HCT116 (cell line): Measurements from ENCODE around the gene PPP2R5C. TPM values are rescaled to one million over a fixed set of nuclear protein-coding genes. Genes with fewer than 3 reads are reported as not detected.

ENCODE experiments used
- ATAC-seq: fragments of 200-7000 bp; cut with Tn5 transposase; 2 replicates; pipeline ENCODE4 v1.9.1; 2020; ENCODE audit warnings: mild to moderate bottlenecking, moderate library complexity
- BruUV-seq: library from RNA; stranded (reverse); fragments of 400-500 nt; replicated peaks from 2 replicates; lab custom pipeline; 2021; lab: Mats Ljungman, UMichigan
- CTCF ChIA-PET: fragments of 300-600 bp; sonication (Branson Sonifier 250); formaldehyde crosslinking; loops from one replicate; lab custom pipeline; 2021; ENCODE audit warnings: antibody characterized with exemption; lab: Charles Lee
- POLR2A ChIA-PET: fragments of 300-600, 350-600 bp; sonication (Branson Sonifier 250); formaldehyde crosslinking; loops from one replicate; lab custom pipeline; 2021; ENCODE audit warnings: antibody characterized with exemption; lab: Charles Lee
- RAD21 ChIA-PET, 2 experiments: fragments of 300-600 bp; sonication (Branson Sonifier 250); formaldehyde crosslinking; loops; one replicate each; lab custom pipeline; 2023; ENCODE audit warnings: low total read pairs in 2 of 2; ENCODE audit not compliant: uncharacterized antibody in 2 of 2, unreplicated experiment in 2 of 2, low non-redundant PET in 1 of 2; lab: Charles Lee
- DNase-seq: peaks from one replicate; pipeline ENCODE4 v3.0.0-alpha.2; 2010; ENCODE audit warnings: low read depth, low spot score
- H2AFZ ChIP-seq: fragments of 200-600 bp; shearing (Covaris generic), sonication (generic); 2 replicates; pipeline ENCODE4 v1.6.1; 2017; ENCODE audit warnings: low read depth, mixed run types, mixed read lengths, antibody characterized with exemption, low read length; ENCODE audit not compliant: poor library complexity, severe bottlenecking
- H3K27ac ChIP-seq: 2 replicates; pipeline ENCODE4 v1.5.1; 2012; ENCODE audit warnings: low read depth, low read length
- H3K27me3 ChIP-seq: fragments of 200-600 bp; sonication (generic); 2 replicates; pipeline ENCODE4 v1.6.1; 2016; ENCODE audit warnings: mixed run types, low read length, mixed read lengths; ENCODE audit not compliant: insufficient read depth
- H3K36me3 ChIP-seq, 2 experiments: fragments of 200-500 bp in 1 of 2; fragments of 200-600 bp in 1 of 2; sonication (Bioruptor generic) in 1 of 2; sonication (generic) in 1 of 2; 2 replicates each; pipeline versions ENCODE4 v1.5.1 to v1.6.1; 2014 to 2016; ENCODE audit warnings: low read length in 2 of 2, inconsistent platforms in 1 of 2, mixed read lengths in 1 of 2, mixed run types in 1 of 2; ENCODE audit not compliant: insufficient read depth in 2 of 2, control insufficient read depth in 1 of 2
- H3K4me1 ChIP-seq, 2 experiments: fragments of 200-600 bp in 1 of 2; sonication (generic) in 1 of 2; 2 replicates each; pipeline versions ENCODE4 v1.5.1 to v1.6.1; 2012 to 2017; ENCODE audit warnings: low read length in 2 of 2, inconsistent platforms in 1 of 2, mild to moderate bottlenecking in 1 of 2, mixed read lengths in 1 of 2, mixed run types in 1 of 2, moderate library complexity in 1 of 2; ENCODE audit not compliant: insufficient read depth in 2 of 2, control insufficient read depth in 1 of 2
- H3K4me2 ChIP-seq: fragments of 200-600 bp; sonication (generic); 2 replicates; pipeline ENCODE4 v1.6.1; 2017; ENCODE audit warnings: mixed run types, low read length, mixed read lengths
- H3K4me3 ChIP-seq, 2 experiments: fragments of 200-600 bp in 1 of 2; sonication (generic) in 1 of 2; replicated peaks in 1 of 2; 2 replicates each; pipeline ENCODE4 v1.5.1; 2011 to 2016; ENCODE audit warnings: low read length in 2 of 2, control low read depth in 1 of 2, low read depth in 1 of 2, mild to moderate bottlenecking in 1 of 2, mixed read lengths in 1 of 2, mixed run types in 1 of 2
- H3K79me2 ChIP-seq: fragments of 200-600 bp; sonication (generic); 2 replicates; pipeline ENCODE4 v1.6.1; 2017; ENCODE audit warnings: mild to moderate bottlenecking, mixed run types, low read length, moderate library complexity, mixed read lengths; ENCODE audit not compliant: insufficient read depth
- H3K9ac ChIP-seq: fragments of 200-600 bp; sonication (generic); 2 replicates; pipeline ENCODE4 v1.6.1; 2016; ENCODE audit warnings: low read length, mixed read lengths
- H3K9me2 ChIP-seq: fragments of 200-600 bp; sonication (generic), shearing (Covaris generic); 2 replicates; pipeline ENCODE4 v1.6.1; 2017; ENCODE audit warnings: mixed run types, mild to moderate bottlenecking, moderate library complexity; ENCODE audit not compliant: insufficient read depth
- H3K9me3 ChIP-seq, 2 experiments: fragments of 200-500 bp in 1 of 2; fragments of 200-600 bp in 1 of 2; sonication (Bioruptor generic) in 1 of 2; sonication (generic) in 1 of 2; 2 replicates each; pipeline ENCODE4 v1.6.1; 2014 to 2017; ENCODE audit warnings: low read length in 2 of 2, mixed read lengths in 2 of 2, inconsistent platforms in 1 of 2, low read depth in 1 of 2, mild to moderate bottlenecking in 1 of 2, mixed run types in 1 of 2, moderate library complexity in 1 of 2; ENCODE audit not compliant: control insufficient read depth in 1 of 2, insufficient read depth in 1 of 2
- H4K20me1 ChIP-seq: fragments of 200-600 bp; sonication (generic), shearing (Covaris generic); 2 replicates; pipeline ENCODE4 v1.6.1; 2017; ENCODE audit warnings: mixed run types, mild to moderate bottlenecking, moderate library complexity; ENCODE audit not compliant: insufficient read depth
- ATF3 ChIP-seq: IDR thresholded peaks from 2 replicates; pipeline ENCODE4 v1.6.1; 2012
- CEBPB ChIP-seq: IDR thresholded peaks from 2 replicates; pipeline ENCODE4 v1.6.1; 2012; ENCODE audit warnings: low read depth
- EGR1 ChIP-seq: IDR thresholded peaks from 2 replicates; pipeline ENCODE4 v1.6.1; 2012; ENCODE audit warnings: low read depth
- ELF1 ChIP-seq: IDR thresholded peaks from 2 replicates; pipeline ENCODE4 v1.6.1; 2012; ENCODE audit warnings: low read depth, borderline replicate concordance
- EZH2phosphoT487 ChIP-seq: fragments of 200-600 bp; IDR thresholded peaks from 2 replicates; pipeline ENCODE4 v1.6.1; 2018; ENCODE audit warnings: antibody characterized with exemption, borderline replicate concordance
- JUND ChIP-seq: IDR thresholded peaks from 2 replicates; pipeline ENCODE4 v1.6.1; 2012
- MAX ChIP-seq: IDR thresholded peaks from 2 replicates; pipeline ENCODE4 v1.6.1; 2012
- POLR2A ChIP-seq: IDR thresholded peaks from 2 replicates; pipeline ENCODE4 v1.7.0; 2011; ENCODE audit warnings: borderline replicate concordance; ENCODE audit not compliant: insufficient read depth, insufficient read length; ENCODE audit errors: extremely low read depth
- POLR2AphosphoS5 ChIP-seq: IDR thresholded peaks from 2 replicates; pipeline ENCODE4 v1.6.1; 2011; ENCODE audit warnings: mild to moderate bottlenecking, low read depth, low read length, moderate library complexity
- RAD21 ChIP-seq: IDR thresholded peaks from 2 replicates; pipeline ENCODE4 v1.6.1; 2012; ENCODE audit warnings: low read depth, mild to moderate bottlenecking
- SIN3A ChIP-seq: IDR thresholded peaks from 2 replicates; pipeline ENCODE4 v1.6.1; 2012; ENCODE audit warnings: low read depth
- SRF ChIP-seq: IDR thresholded peaks from 2 replicates; pipeline ENCODE4 v1.6.1; 2012; ENCODE audit warnings: low read depth
- TCF7L2 ChIP-seq: IDR thresholded peaks from 2 replicates; pipeline ENCODE4 v1.7.0; 2011; ENCODE audit warnings: borderline replicate concordance, inconsistent platforms; ENCODE audit not compliant: insufficient read depth, insufficient read length; ENCODE audit errors: extremely low read depth
- ZFX ChIP-seq: fragments of 450-650 bp; IDR thresholded peaks from 2 replicates; pipeline ENCODE4 v1.6.1; 2017
- ZNF274 ChIP-seq: fragments of 200-500 bp; sonication (Bioruptor generic); IDR thresholded peaks from 2 replicates; pipeline ENCODE4 v1.6.1; 2014; ENCODE audit warnings: mild to moderate bottlenecking, low read depth, low read length, inconsistent platforms
- intact Hi-C: fragments of 100-400 bp; cut with micrococcal nuclease; formaldehyde crosslinking; loops from 2 replicates; pipeline ENCODE4 v1.10.0; 2022
- total RNA-seq: library from RNA; stranded (reverse); gene quantifications from one replicate; pipeline ENCODE4 v1.2.1, GENCODE V29; 2021; ENCODE audit not compliant: unreplicated experiment
- TF ChIP-seq, protein P1 (sequence below), 3 experiments: fragments of 200-600 bp in 1 of 3; sonication (generic) in 1 of 3; IDR thresholded peaks in 2 of 3; conservative IDR thresholded peaks in 1 of 3; 2 replicates each; pipeline ENCODE4 v1.5.1; 2012 to 2017; ENCODE audit warnings: low read depth in 2 of 3, low read length in 2 of 3, antibody characterized with exemption in 1 of 3, borderline replicate concordance in 1 of 3, control low read depth in 1 of 3, mild to moderate bottlenecking in 1 of 3, mixed read lengths in 1 of 3, mixed run types in 1 of 3, moderate library complexity in 1 of 3; ENCODE audit not compliant: insufficient read depth in 1 of 3
- TF ChIP-seq, protein P2 (sequence below): IDR thresholded peaks from 2 replicates; pipeline ENCODE4 v1.6.1; 2011; ENCODE audit warnings: mild to moderate bottlenecking, low read length, moderate library complexity; ENCODE audit not compliant: insufficient replicate concordance; ENCODE audit errors: extremely low read depth
- TF ChIP-seq, protein P3 (sequence below): IDR thresholded peaks from 2 replicates; pipeline ENCODE4 v1.6.1; 2012; ENCODE audit warnings: low read depth

Gene PPP2R5C
- total RNA-seq, 1 experiment from 2014 or later = 117 TPM

DNA sequence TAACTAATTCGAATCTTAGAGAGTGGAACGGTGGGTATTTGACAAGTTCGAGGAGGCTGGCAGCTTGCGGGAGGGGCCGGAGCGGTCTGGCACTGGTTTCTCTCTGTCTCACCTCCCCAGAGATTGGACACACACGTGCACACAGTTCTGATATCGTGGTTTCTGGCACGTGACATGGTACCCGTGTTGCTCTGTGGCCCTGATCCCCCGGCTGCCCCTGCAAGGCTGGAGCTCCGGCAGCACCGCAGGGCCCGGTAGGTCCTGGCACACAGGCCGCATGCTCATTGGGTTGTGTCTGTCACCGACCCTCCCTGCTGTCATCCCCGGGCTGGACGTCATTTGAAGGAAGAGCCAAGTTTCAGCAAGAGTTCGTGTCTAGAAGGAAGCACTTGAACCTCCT, 82.7 kb downstream of the PPP2R5C start:
- H3K9me2 ChIP-seq = no peaks in the 10 kb centered on the region
- no peak for ATAC-seq
- peaks cover 53% of the 10 kb centered on the region for H3K79me2 ChIP-seq
- no peak overlapping the region for H3K4me2 ChIP-seq
- H3K27ac ChIP-seq = no peak overlapping the region
- no peaks in the 10 kb centered on the region for H3K4me1 ChIP-seq
- ChIA-PET RAD21 (no interaction called here), CTCF (no interaction called here), POLR2A (no interaction called here)
- H3K4me3 ChIP-seq = no peak overlapping the region
- intact Hi-C loops = no loop called here
- H4K20me1 ChIP-seq = 0 out of 2 replicates have a peak, but pooled peaks cover 8% of the 10 kb centered on the region
- H3K36me3 ChIP-seq = no peaks in the 10 kb centered on the region
- no peak for TF ChIP-seq ZFX
- no peak for TF ChIP-seq EGR1
- TF ChIP-seq JUND = no peak
- TF ChIP-seq, protein P1, sequence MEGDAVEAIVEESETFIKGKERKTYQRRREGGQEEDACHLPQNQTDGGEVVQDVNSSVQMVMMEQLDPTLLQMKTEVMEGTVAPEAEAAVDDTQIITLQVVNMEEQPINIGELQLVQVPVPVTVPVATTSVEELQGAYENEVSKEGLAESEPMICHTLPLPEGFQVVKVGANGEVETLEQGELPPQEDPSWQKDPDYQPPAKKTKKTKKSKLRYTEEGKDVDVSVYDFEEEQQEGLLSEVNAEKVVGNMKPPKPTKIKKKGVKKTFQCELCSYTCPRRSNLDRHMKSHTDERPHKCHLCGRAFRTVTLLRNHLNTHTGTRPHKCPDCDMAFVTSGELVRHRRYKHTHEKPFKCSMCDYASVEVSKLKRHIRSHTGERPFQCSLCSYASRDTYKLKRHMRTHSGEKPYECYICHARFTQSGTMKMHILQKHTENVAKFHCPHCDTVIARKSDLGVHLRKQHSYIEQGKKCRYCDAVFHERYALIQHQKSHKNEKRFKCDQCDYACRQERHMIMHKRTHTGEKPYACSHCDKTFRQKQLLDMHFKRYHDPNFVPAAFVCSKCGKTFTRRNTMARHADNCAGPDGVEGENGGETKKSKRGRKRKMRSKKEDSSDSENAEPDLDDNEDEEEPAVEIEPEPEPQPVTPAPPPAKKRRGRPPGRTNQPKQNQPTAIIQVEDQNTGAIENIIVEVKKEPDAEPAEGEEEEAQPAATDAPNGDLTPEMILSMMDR (IDR thresholded peaks at IDR 0.05 in 2 of 3, conservative IDR thresholded peaks at IDR 0.05 in 1 of 3; ENCODE audit: borderline replicate concordance in 1 of 3, insufficient read depth in 1 of 3, low read depth in 2 of 3, low read length in 2 of 3) = no peak
- no peak for TF ChIP-seq EZH2phosphoT487
- TF ChIP-seq CEBPB = no peak
- no peak for TF ChIP-seq POLR2AphosphoS5
- no peak for TF ChIP-seq RAD21
- no peak for TF ChIP-seq ZNF274
- TF ChIP-seq ELF1 = no peak
- TF ChIP-seq SRF = no peak
- TF ChIP-seq, protein P2, sequence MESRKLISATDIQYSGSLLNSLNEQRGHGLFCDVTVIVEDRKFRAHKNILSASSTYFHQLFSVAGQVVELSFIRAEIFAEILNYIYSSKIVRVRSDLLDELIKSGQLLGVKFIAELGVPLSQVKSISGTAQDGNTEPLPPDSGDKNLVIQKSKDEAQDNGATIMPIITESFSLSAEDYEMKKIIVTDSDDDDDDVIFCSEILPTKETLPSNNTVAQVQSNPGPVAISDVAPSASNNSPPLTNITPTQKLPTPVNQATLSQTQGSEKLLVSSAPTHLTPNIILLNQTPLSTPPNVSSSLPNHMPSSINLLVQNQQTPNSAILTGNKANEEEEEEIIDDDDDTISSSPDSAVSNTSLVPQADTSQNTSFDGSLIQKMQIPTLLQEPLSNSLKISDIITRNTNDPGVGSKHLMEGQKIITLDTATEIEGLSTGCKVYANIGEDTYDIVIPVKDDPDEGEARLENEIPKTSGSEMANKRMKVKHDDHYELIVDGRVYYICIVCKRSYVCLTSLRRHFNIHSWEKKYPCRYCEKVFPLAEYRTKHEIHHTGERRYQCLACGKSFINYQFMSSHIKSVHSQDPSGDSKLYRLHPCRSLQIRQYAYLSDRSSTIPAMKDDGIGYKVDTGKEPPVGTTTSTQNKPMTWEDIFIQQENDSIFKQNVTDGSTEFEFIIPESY = no peak
- no peak for TF ChIP-seq POLR2A
- TF ChIP-seq ATF3 = no peak
- TF ChIP-seq, protein P3, sequence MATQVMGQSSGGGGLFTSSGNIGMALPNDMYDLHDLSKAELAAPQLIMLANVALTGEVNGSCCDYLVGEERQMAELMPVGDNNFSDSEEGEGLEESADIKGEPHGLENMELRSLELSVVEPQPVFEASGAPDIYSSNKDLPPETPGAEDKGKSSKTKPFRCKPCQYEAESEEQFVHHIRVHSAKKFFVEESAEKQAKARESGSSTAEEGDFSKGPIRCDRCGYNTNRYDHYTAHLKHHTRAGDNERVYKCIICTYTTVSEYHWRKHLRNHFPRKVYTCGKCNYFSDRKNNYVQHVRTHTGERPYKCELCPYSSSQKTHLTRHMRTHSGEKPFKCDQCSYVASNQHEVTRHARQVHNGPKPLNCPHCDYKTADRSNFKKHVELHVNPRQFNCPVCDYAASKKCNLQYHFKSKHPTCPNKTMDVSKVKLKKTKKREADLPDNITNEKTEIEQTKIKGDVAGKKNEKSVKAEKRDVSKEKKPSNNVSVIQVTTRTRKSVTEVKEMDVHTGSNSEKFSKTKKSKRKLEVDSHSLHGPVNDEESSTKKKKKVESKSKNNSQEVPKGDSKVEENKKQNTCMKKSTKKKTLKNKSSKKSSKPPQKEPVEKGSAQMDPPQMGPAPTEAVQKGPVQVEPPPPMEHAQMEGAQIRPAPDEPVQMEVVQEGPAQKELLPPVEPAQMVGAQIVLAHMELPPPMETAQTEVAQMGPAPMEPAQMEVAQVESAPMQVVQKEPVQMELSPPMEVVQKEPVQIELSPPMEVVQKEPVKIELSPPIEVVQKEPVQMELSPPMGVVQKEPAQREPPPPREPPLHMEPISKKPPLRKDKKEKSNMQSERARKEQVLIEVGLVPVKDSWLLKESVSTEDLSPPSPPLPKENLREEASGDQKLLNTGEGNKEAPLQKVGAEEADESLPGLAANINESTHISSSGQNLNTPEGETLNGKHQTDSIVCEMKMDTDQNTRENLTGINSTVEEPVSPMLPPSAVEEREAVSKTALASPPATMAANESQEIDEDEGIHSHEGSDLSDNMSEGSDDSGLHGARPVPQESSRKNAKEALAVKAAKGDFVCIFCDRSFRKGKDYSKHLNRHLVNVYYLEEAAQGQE = no peak
- TF ChIP-seq MAX = no peak
- TF ChIP-seq SIN3A = no peak
- TF ChIP-seq TCF7L2 = no peak
- H3K9me3 ChIP-seq = no peaks in the 10 kb centered on the region
- no peak overlapping the region for H3K9ac ChIP-seq
- no peak overlapping the region for H2AFZ ChIP-seq
- BruUV-seq = no TSS peak
- DNase-seq = no peak
- no peaks in the 10 kb centered on the region for H3K27me3 ChIP-seq
